ENCODE data around the gene TSLP. TPM values are rescaled to one million over a fixed set of nuclear protein-coding genes. Genes with fewer than 3 reads are reported as not detected.

TSLP gene
- total and polyA plus RNA-seq, 2 donors (not counting 1 experiment from before 2014, with no cell fraction given) = not detected

DNA sequence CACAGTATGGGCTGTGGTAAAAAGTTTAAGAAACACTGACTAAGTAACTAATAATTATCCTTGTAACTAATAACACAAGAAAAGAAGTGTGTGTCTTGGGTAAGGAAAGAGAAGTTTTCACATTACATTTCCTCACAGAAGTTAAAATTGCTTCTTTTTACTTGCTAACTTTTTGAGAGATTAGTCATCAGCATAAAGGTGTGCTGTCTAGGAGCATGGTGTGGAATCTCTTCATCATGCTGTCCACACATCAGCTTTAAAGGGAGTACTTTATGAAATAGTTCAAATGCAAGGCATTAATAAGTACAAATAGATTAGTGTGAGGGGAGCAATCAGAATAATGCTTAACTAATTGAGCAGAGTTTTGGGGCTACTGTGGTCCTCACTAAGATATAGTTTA, 50.4 kb downstream of the TSLP start:
- peaks cover 2% of the 10 kb centered on the region for H3K4me1 Mint-ChIP-seq
- Histone ChIP-seq H3K9me3 (ENCODE audit: control extremely low read depth in 1 of 3, control insufficient read depth in 2 of 3, insufficient read depth in 1 of 3, low read length in 2 of 3) (no peaks in the 10 kb centered on the region), H3K27me3 (replicated peaks in 1 of 4; ENCODE audit: control extremely low read depth in 1 of 4, control insufficient read depth in 3 of 4, insufficient read depth in 4 of 4, low read length in 3 of 4) (no peaks in the 10 kb centered on the region), H3K36me3 (replicated peaks in 1 of 2; ENCODE audit: control extremely low read depth in 1 of 2, control insufficient read depth in 1 of 2, extremely low read depth in 1 of 2, insufficient read depth in 2 of 2, low read length in 1 of 2) (peaks cover 31 to 80% of the 10 kb centered on the region in 2 experiments), H3K4me2 (replicated peaks; ENCODE audit: low read depth, low read length, poor library complexity, severe bottlenecking) (no peak overlapping the region), H3K4me1 (ENCODE audit: control insufficient read depth in 2 of 2, insufficient read depth in 2 of 2, low read length in 2 of 2) (no peaks in the 10 kb centered on the region), H4K20me1 (ENCODE audit: control insufficient read depth, insufficient read depth, low read length, poor library complexity, severe bottlenecking) (no peaks in the 10 kb centered on the region), H3K4me3 (ENCODE audit: control extremely low read depth in 1 of 5, extremely low read depth in 1 of 5, insufficient read depth in 1 of 5, low read depth in 2 of 5, low read length in 4 of 5) (no peak overlapping the region), H3K9ac (ENCODE audit: low read length) (no peak overlapping the region), H3K79me2 (ENCODE audit: control insufficient read depth, insufficient read depth, low read length) (no peaks in the 10 kb centered on the region), H2AFZ (ENCODE audit: insufficient read depth, low read depth, low read length, poor library complexity, severe bottlenecking) (no peak overlapping the region), H3K27ac (ENCODE audit: low read length in 2 of 2) (no peak overlapping the region)
- H3K4me3 Mint-ChIP-seq = no peak overlapping the region
- no peaks in the 10 kb centered on the region for H3K27me3 Mint-ChIP-seq
- H3K27ac Mint-ChIP-seq = no peak overlapping the region
- TF ChIP-seq EZH2 (IDR thresholded peaks at IDR 0.05; ENCODE audit: borderline replicate concordance, insufficient read depth, low read depth, low read length, poor library complexity, severe bottlenecking) = no peak
- TF ChIP-seq, protein P1, sequence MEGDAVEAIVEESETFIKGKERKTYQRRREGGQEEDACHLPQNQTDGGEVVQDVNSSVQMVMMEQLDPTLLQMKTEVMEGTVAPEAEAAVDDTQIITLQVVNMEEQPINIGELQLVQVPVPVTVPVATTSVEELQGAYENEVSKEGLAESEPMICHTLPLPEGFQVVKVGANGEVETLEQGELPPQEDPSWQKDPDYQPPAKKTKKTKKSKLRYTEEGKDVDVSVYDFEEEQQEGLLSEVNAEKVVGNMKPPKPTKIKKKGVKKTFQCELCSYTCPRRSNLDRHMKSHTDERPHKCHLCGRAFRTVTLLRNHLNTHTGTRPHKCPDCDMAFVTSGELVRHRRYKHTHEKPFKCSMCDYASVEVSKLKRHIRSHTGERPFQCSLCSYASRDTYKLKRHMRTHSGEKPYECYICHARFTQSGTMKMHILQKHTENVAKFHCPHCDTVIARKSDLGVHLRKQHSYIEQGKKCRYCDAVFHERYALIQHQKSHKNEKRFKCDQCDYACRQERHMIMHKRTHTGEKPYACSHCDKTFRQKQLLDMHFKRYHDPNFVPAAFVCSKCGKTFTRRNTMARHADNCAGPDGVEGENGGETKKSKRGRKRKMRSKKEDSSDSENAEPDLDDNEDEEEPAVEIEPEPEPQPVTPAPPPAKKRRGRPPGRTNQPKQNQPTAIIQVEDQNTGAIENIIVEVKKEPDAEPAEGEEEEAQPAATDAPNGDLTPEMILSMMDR (IDR thresholded peaks at IDR 0.05) = no peak
- ChIA-PET POLR2A (no interaction called here), CTCF (no interaction called here)
- no peak for ATAC-seq (ENCODE audit: low read depth)
- no peaks in the 10 kb centered on the region for H3K9me3 Mint-ChIP-seq (ENCODE audit: insufficient read depth)
- no peak for DNase-seq
- intact Hi-C loops (cut with micrococcal nuclease) = loop anchor here (10.0 kb wide), 1 partner anchor 1663 kb away; no protein-coding TSS in a partner anchor

DNA sequence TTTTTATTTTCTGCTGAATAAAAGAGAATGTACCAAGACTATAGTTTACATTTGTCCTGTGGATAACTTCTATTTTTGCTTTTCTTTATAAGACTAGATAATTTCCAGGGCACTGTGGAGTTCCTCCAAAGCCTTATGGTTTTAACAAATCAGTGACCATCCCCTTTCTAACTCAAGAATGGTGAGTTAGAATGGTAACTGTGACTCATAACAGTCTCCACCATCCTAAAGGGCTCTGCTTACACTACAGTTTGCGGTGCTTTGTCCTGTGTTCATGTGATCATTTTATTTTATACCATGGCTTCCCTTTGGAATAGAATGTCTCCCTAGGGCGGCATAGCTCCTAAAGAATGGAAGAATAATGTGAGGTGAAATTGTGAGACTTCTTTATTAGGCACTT, 50.9 kb downstream of the TSLP start:
- Histone ChIP-seq H3K4me3 (ENCODE audit: control extremely low read depth in 1 of 5, extremely low read depth in 1 of 5, insufficient read depth in 1 of 5, low read depth in 2 of 5, low read length in 4 of 5) (no peak overlapping the region), H3K36me3 (replicated peaks in 1 of 2; ENCODE audit: control extremely low read depth in 1 of 2, control insufficient read depth in 1 of 2, extremely low read depth in 1 of 2, insufficient read depth in 2 of 2, low read length in 1 of 2) (peaks cover 30 to 76% of the 10 kb centered on the region in 2 experiments), H3K27ac (ENCODE audit: low read length in 2 of 2) (no peak overlapping the region), H3K9me3 (ENCODE audit: control extremely low read depth in 1 of 3, control insufficient read depth in 2 of 3, insufficient read depth in 1 of 3, low read length in 2 of 3) (no peaks in the 10 kb centered on the region), H3K4me1 (ENCODE audit: control insufficient read depth in 2 of 2, insufficient read depth in 2 of 2, low read length in 2 of 2) (no peaks in the 10 kb centered on the region), H3K9ac (ENCODE audit: low read length) (no peak overlapping the region), H3K4me2 (replicated peaks; ENCODE audit: low read depth, low read length, poor library complexity, severe bottlenecking) (no peak overlapping the region), H3K27me3 (replicated peaks in 1 of 4; ENCODE audit: control extremely low read depth in 1 of 4, control insufficient read depth in 3 of 4, insufficient read depth in 4 of 4, low read length in 3 of 4) (no peaks in the 10 kb centered on the region), H3K79me2 (ENCODE audit: control insufficient read depth, insufficient read depth, low read length) (no peaks in the 10 kb centered on the region), H4K20me1 (ENCODE audit: control insufficient read depth, insufficient read depth, low read length, poor library complexity, severe bottlenecking) (no peaks in the 10 kb centered on the region), H2AFZ (ENCODE audit: insufficient read depth, low read depth, low read length, poor library complexity, severe bottlenecking) (no peak overlapping the region)
- ATAC-seq (ENCODE audit: low read depth) (no peak), DNase-seq (no peak)
- no CpG with 5 or more reads among the region's 2 CpGs for WGBS (ENCODE audit: insufficient coverage)
- Mint-ChIP-seq H3K9me3 (ENCODE audit: insufficient read depth) (no peaks in the 10 kb centered on the region), H3K4me1 (no peaks in the 10 kb centered on the region), H3K27ac (no peak overlapping the region), H3K27me3 (no peaks in the 10 kb centered on the region), H3K4me3 (no peak overlapping the region)
- intact Hi-C loops (cut with micrococcal nuclease) = loop anchor here (10.0 kb wide), 1 partner anchor 1662 kb away; no protein-coding TSS in a partner anchor
- no peak for TF ChIP-seq EZH2 (IDR thresholded peaks at IDR 0.05; ENCODE audit: borderline replicate concordance, insufficient read depth, low read depth, low read length, poor library complexity, severe bottlenecking)
- TF ChIP-seq, protein P1 (IDR thresholded peaks at IDR 0.05) = no peak
- POLR2A ChIA-PET = no interaction called here
- CTCF ChIA-PET = no interaction called here

Data from B cell (primary cell).